Posterior cingulate gyrus (tissue), 11 donors: ENCODE results near the gene ZNF492.
"Not testable (repeated sequence)": the region's sequence is repeated elsewhere in the genome, so short reads cannot be mapped to it uniquely, and the experiment has no call there.

ENCODE experiments used
- DNase-seq, 10 donors: peaks; one replicate each; pipeline versions ENCODE4 v3.0.0 to v3.0.0-alpha.2; 2020 to 2021; ENCODE audit warnings: mixed read lengths in 3 of 10
- intact Hi-C: fragments of 100-400 bp; cut with DNase I; formaldehyde crosslinking; loops from one replicate; pipeline ENCODE4 v1.15.1; 2023

The ZNF492 gene

GRCh38 chr19:22633706-22634449 lies at the start of gene ZNF492:
Gene ZNF492, plus strand, starts transcription at chr19:22634324. Its CDS starts 19,076 bp downstream, at chr19:22653400.
- peak; percentile 71 to 98 (median 87) for DNase-seq
- intact Hi-C loops: not testable (repeated sequence)

- no peak for DNase-seq
- intact Hi-C loops: no loop called here
Observed at GRCh38 chr19:22595422-22595821, 38.7 kb upstream of the ZNF492 start.

- DNase-seq: peak in 3 of 10 donors; percentile 29 to 81 (median 46)
- intact Hi-C loops: no loop called here
Observed at GRCh38 chr19:22595918-22596341, 38.2 kb upstream of the ZNF492 start.

- intact Hi-C loops: no loop called here
- DNase-seq: peak in 1 of 10 donors; percentile 16
Observed at GRCh38 chr19:22600690-22601648, 33.2 kb upstream of the ZNF492 start.

GRCh38 chr19:22601906-22602630 lies 32.1 kb upstream of the ZNF492 start:
- intact Hi-C loops: no loop called here

GRCh38 chr19:22602631-22603272 lies 31.4 kb upstream of the ZNF492 start:
- DNase-seq: peak in 1 of 10 donors; percentile 60
- intact Hi-C loops: no loop called here

More at GRCh38 chr19:22601906-22602630, 32.1 kb upstream of the ZNF492 start:
- DNase-seq: peak in 1 of 10 donors; percentile 49

- peak in 1 of 10 donors; percentile 26 for DNase-seq
- intact Hi-C loops: no loop called here
Observed at GRCh38 chr19:22603518-22604440, 30.3 kb upstream of the ZNF492 start.

GRCh38 chr19:22604571-22605274 lies 29.4 kb upstream of the ZNF492 start:
- intact Hi-C loops: no loop called here
- peak in 1 of 10 donors; percentile 55 for DNase-seq

GRCh38 chr19:22605275-22606211 lies 28.6 kb upstream of the ZNF492 start:
- DNase-seq: peak in 1 of 10 donors; percentile 25
- intact Hi-C loops: no loop called here

GRCh38 chr19:22606212-22606553 lies 27.9 kb upstream of the ZNF492 start:
- DNase-seq: peak in 1 of 10 donors; percentile 69
- intact Hi-C loops: no loop called here

GRCh38 chr19:22606954-22607652 lies 27.0 kb upstream of the ZNF492 start:
- intact Hi-C loops: no loop called here

GRCh38 chr19:22607653-22608430 lies 26.3 kb upstream of the ZNF492 start:
- intact Hi-C loops: no loop called here
- peak in 1 of 10 donors; percentile 70 for DNase-seq

More at GRCh38 chr19:22606954-22607652, 27.0 kb upstream of the ZNF492 start:
- DNase-seq: peak in 1 of 10 donors; percentile 70

- DNase-seq: peak in 1 of 10 donors; percentile 54
- intact Hi-C loops: no loop called here
Observed at GRCh38 chr19:22608441-22608840, 25.7 kb upstream of the ZNF492 start.

GRCh38 chr19:22609630-22610029 lies 24.5 kb upstream of the ZNF492 start:
- peak in 1 of 10 donors; percentile 75 for DNase-seq
- intact Hi-C loops: no loop called here

GRCh38 chr19:22610121-22610520 lies 24.0 kb upstream of the ZNF492 start:
- peak in 1 of 10 donors; percentile 13 for DNase-seq
- intact Hi-C loops: no loop called here

GRCh38 chr19:22612316-22612715 lies 21.8 kb upstream of the ZNF492 start:
- no peak for DNase-seq
- intact Hi-C loops: no loop called here
